Thymus (tissue), 11 donors: Measurements from ENCODE around the gene EXOC5. TPM values are rescaled to one million over a fixed set of nuclear protein-coding genes. Genes with fewer than 3 reads are reported as not detected.
A peak's percentile ranks its signal among the peaks of the same experiment; 100 is the strongest.
"Not testable (repeated sequence)": the region's sequence is repeated elsewhere in the genome, so short reads cannot be mapped to it uniquely, and the experiment has no call there.

Experiments
- DNase-seq, 9 donors: peaks; one replicate each; pipeline ENCODE4 v3.0.0-alpha.2; 2013; ENCODE audit warnings: low spot score in 9 of 9, low read depth in 6 of 9, missing footprints in 1 of 9
- H3K27ac ChIP-seq, 2 donors: one replicate each; pipeline ENCODE4 v1.5.1; 2013; ENCODE audit warnings: control low read depth in 1 of 2, low read depth in 1 of 2, low read length in 1 of 2, mild to moderate bottlenecking in 1 of 2, moderate library complexity in 1 of 2
- H3K27me3 ChIP-seq, 2 donors: one replicate each; pipeline ENCODE4 v1.5.1; 2013; ENCODE audit warnings: low read length in 1 of 2; ENCODE audit not compliant: control insufficient read depth in 2 of 2, insufficient read depth in 1 of 2
- H3K36me3 ChIP-seq, 2 donors: one replicate each; pipeline ENCODE4 v1.5.1; 2013; ENCODE audit warnings: low read length in 1 of 2, mild to moderate bottlenecking in 1 of 2, moderate library complexity in 1 of 2; ENCODE audit not compliant: control insufficient read depth in 2 of 2, insufficient read depth in 2 of 2
- H3K4me1 ChIP-seq, 2 donors: one replicate each; pipeline ENCODE4 v1.5.1; 2013; ENCODE audit warnings: low read length in 2 of 2; ENCODE audit not compliant: control insufficient read depth in 2 of 2, insufficient read depth in 2 of 2
- H3K4me3 ChIP-seq, 2 donors: one replicate each; pipeline ENCODE4 v1.5.1; 2013; ENCODE audit warnings: low read length in 2 of 2, control low read depth in 1 of 2, mild to moderate bottlenecking in 1 of 2
- H3K9me3 ChIP-seq, 2 donors: one replicate each; pipeline ENCODE4 v1.5.1; 2013; ENCODE audit warnings: low read length in 1 of 2, mild to moderate bottlenecking in 1 of 2; ENCODE audit not compliant: control insufficient read depth in 2 of 2, insufficient read depth in 1 of 2
- WGBS: extraction: QIAGEN DNeasy Blood & Tissue Kit; methylation state at CpG from one replicate; pipeline ENCODE4 v1.1.7; 2013; 5-methylcytosine and 5-hydroxymethylcytosine counted together
- polyA plus RNA-seq: library from polyadenylated mRNA; stranded (reverse); fragments of 200-250 nt; gene quantifications from one replicate; pipeline ENCODE4 v1.2.3, GENCODE V29; 2013
- total RNA-seq: library from RNA; stranded (reverse); fragments of 120-200 nt; gene quantifications from one replicate; pipeline ENCODE4 v1.2.4, GENCODE V29; 2013
- donor health status: healthy.

Gene EXOC5
- total and polyA plus RNA-seq, 2 donors, result 25.2 to 43.4 TPM

DNA sequence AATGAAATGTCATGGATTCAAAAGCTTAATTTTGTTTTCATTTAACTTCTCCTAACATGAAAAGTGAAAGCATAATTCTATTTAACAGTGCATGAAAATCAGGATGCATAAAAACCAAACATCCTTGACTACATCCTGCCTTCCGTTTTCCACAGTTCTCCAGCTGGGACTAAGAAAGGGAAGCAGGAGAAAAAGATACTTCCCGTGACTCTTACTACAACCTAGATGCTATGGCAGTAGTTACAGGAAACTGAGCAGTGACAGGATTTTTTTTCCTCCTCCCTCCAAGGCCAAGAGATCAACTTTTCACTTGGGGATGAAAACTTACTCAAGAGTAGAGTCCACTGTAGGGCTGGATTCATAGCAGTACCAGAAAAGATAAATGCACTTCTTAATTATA lies 2.6 kb downstream of the EXOC5 start:
- no peak for DNase-seq
- Histone ChIP-seq H3K4me3 (no peak overlapping the region), H3K9me3 (no peaks in the 10 kb centered on the region), H3K4me1 (peaks cover 6 to 12% of the 10 kb centered on the region in 2 donors), H3K27ac (peak overlapping the region in 1 of 2 donors; percentile 21), H3K27me3 (no peaks in the 10 kb centered on the region), H3K36me3 (peaks cover 0 to 2% of the 10 kb centered on the region in 2 donors)
- WGBS, result 82% methylated on average over 2 of the region's 2 CpGs

DNA sequence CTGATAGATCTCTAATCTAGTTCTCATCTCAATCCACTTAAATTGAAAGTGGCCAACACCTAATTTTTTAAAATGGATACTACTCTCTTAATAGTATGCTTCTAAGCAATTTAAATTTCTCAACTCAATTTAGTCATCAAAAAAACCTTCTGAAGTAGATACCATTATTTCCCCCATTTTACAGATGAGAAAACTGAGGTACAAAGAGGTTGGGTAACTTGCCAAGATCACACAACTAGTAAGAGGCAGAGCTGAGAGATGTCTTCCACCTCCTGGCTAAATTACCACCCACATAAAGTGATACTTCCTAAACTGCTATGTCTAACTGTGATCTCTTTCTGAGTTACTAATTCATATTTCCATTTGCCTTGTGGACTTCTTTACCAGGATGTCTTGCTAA lies 6.6 kb downstream of the EXOC5 start:
- Histone ChIP-seq H3K27ac (no peak overlapping the region), H3K36me3 (peaks cover 0 to 2% of the 10 kb centered on the region in 2 donors), H3K27me3 (no peaks in the 10 kb centered on the region), H3K4me3 (no peak overlapping the region), H3K9me3 (no peaks in the 10 kb centered on the region), H3K4me1 (peaks cover 0 to 3% of the 10 kb centered on the region in 2 donors)
- DNase-seq, result no peak

DNA sequence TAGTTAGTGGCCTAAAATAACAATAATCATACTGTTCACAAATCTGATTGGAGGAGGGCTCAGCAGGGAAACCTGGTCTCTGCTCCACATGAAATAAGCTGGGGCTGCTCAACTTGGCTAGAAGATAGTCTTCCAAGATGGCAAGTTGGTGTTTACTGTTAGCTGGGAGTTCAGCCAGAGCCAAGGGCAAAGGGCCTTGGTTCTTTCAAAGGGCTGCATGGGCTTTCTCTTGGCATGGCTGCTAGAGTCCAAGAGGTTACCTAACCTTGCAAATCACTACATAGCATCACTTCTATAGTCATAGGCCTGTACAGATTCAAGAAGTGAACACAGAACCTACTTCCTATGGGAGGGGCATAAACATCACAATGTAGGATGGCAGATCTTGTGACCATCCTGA lies 7.1 kb downstream of the EXOC5 start:
- DNase-seq, result no peak
- H3K4me1 ChIP-seq, result peaks cover 0 to 3% of the 10 kb centered on the region in 2 donors
- H3K36me3 ChIP-seq, result peaks cover 0 to 6% of the 10 kb centered on the region in 2 donors
- no peak overlapping the region for H3K4me3 ChIP-seq
- no peaks in the 10 kb centered on the region for H3K27me3 ChIP-seq
- H3K27ac ChIP-seq, result no peak overlapping the region
- H3K9me3 ChIP-seq, result no peaks in the 10 kb centered on the region

DNA sequence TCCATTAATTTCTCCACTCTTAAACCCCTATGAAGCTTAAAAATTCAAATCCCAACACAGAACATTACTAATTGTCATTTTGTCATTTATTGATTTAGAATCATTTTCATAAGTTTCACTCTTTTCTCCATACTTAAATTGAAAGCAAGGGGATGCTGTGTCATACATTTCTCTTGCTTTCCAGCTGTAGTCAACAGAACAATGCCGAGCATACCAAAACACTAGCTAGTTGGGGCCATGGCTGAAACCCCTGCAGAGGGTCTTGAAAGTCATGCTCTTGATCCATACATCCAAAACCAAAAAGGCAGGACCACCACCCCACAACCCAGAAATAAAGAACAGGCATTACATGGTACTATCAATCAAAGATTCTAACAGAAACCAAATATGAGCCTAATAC lies 9.0 kb downstream of the EXOC5 start:
- peaks cover 0 to 6% of the 10 kb centered on the region in 2 donors for H3K36me3 ChIP-seq
- H3K27me3 ChIP-seq, result no peaks in the 10 kb centered on the region
- no peaks in the 10 kb centered on the region for H3K9me3 ChIP-seq
- 100% methylated on average over 1 of the region's 1 CpG for WGBS
- no peak for DNase-seq
- no peak overlapping the region for H3K27ac ChIP-seq
- peaks cover 0 to 3% of the 10 kb centered on the region in 2 donors for H3K4me1 ChIP-seq
- H3K4me3 ChIP-seq, result no peak overlapping the region

DNA sequence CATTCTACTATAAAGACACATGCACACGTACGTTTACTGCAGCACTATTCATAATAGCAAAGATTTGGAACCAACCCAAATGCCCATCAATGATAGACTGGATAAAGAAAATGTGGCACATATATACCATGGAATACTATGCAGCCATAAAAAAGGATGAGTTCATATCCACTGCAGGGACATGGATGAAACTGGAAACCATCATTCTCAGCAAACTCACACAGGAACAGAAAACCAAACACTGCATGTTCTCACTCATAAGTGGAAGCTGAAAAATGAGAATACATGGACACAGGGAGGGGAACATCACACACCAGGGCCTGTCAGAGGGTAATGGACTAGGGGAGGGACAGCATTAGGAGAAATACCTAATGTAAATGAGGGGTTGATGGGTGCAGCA lies 10.5 kb downstream of the EXOC5 start:
- not testable (repeated sequence) for DNase-seq, H3K36me3 ChIP-seq, H3K4me3 ChIP-seq, H3K27me3 ChIP-seq, H3K27ac ChIP-seq, H3K9me3 ChIP-seq, H3K4me1 ChIP-seq
- WGBS, result 99% methylated on average over 2 of the region's 2 CpGs

DNA sequence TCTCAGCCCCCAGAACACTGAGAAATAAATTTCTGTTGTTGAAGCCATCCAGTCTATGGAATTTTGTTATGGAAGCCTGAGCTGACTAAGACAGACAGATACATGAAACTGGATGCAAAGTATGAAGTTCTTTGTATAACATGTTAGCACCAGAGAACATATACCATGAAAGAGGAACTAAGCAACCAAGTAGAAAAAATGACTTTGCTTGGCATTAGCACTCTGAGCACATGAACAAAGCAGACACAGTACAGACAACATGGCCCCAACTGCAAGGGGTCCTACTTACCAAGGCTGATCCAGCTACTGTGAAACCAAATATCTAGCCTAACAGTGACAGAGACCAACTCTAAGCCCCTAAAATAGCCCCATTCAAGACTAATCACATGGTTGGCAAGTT lies 13.8 kb downstream of the EXOC5 start:
- no peak overlapping the region for H3K27ac ChIP-seq
- peaks cover 0 to 4% of the 10 kb centered on the region in 2 donors for H3K36me3 ChIP-seq
- H3K9me3 ChIP-seq, result no peaks in the 10 kb centered on the region
- H3K4me3 ChIP-seq, result no peak overlapping the region
- no peaks in the 10 kb centered on the region for H3K4me1 ChIP-seq
- no peaks in the 10 kb centered on the region for H3K27me3 ChIP-seq
- no peak for DNase-seq

DNA sequence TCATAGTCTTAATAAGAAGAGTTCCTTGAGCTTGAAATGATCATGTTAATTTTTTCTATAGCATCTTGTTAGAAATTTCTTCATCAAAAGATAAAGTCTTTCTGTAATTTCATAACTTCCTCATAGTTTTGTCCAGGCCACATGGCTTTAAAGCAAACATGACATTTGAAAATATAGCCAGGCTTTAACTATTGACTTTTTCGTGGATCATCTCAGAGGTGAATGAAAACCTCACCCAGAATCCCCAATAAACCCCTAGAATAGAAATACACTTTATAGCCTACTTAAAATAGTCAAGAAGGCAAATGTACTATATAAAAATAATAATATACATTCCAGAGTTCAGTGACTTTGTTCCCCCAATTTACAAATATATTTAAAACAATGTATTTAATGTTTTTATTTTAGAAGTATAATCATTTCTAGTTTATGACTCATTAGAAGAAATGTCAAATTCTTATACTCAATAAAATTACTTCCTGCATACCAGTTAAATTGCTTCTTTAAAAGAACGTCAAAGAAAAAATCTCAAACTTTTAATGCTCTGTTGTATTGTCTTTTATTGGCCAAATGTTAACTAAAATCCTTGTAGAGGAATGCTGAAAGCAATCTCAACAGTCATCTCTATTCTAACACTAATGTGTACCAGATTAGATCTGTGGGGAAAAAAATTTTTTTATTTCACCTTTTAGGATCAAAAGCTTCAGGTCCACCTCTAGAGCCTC lies 21.6 kb downstream of the EXOC5 start:
- Histone ChIP-seq H3K4me1 (no peaks in the 10 kb centered on the region), H3K4me3 (no peak overlapping the region), H3K36me3 (peaks cover 0 to 4% of the 10 kb centered on the region in 2 donors), H3K27me3 (no peaks in the 10 kb centered on the region), H3K27ac (no peak overlapping the region), H3K9me3 (no peaks in the 10 kb centered on the region)
- no peak for DNase-seq
- WGBS, result 95% methylated on average over 2 of the region's 2 CpGs

DNA sequence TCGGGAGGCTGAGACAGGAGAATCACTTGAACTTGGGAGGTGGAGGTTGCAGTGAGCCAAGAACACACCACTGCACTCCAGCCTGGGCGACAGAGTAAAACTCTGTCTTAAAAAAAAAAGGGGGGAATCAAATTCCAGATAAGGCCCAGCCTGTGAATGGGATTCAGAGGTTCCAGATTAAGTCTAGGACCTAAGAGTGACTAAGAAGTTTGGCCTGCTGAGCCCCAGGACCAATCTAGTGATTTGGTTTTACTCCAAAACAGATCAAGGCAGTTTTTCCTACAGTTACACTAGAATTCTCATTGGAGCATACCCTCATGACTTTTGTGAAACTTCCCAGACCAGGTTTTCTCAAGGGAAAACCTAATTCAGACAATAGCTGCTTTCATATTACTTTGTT lies 22.8 kb downstream of the EXOC5 start:
- no peaks in the 10 kb centered on the region for H3K9me3 ChIP-seq
- DNase-seq, result no peak
- no peak overlapping the region for H3K27ac ChIP-seq
- WGBS, result 97% methylated on average over 2 of the region's 2 CpGs
- no peaks in the 10 kb centered on the region for H3K27me3 ChIP-seq
- H3K4me3 ChIP-seq, result no peak overlapping the region
- H3K36me3 ChIP-seq, result peaks cover 0 to 7% of the 10 kb centered on the region in 2 donors
- no peaks in the 10 kb centered on the region for H3K4me1 ChIP-seq

DNA sequence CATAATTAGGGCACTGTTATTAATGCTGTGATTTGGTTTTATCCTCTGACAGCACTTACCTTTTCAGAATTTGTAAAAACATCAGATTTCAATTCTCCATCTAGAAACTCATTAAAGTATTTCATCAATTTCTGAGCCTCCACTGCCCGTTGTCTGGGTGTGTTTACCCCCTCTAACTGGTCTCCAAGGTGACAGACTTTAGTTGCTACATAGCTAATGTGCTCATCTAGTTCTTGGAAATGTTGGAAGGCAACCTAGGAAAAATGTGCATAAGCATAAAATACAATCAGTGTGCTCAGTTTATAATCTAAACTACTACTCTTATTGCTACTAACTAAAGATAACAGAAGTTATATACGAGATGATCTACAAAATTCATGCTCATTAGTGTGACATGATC lies 24.6 kb downstream of the EXOC5 start:
- H3K27ac ChIP-seq, result no peak overlapping the region
- H3K36me3 ChIP-seq, result peaks cover 0 to 11% of the 10 kb centered on the region in 2 donors
- H3K4me1 ChIP-seq, result no peaks in the 10 kb centered on the region
- DNase-seq, result no peak
- no peaks in the 10 kb centered on the region for H3K27me3 ChIP-seq
- 99% methylated on average over 2 of the region's 2 CpGs for WGBS
- no peaks in the 10 kb centered on the region for H3K9me3 ChIP-seq
- no peak overlapping the region for H3K4me3 ChIP-seq
